Activated naive CD4-positive, alpha-beta T cell treated with Interleukin-2 at 50 U/mL for 16 hours (primary cell): Measurements from ENCODE around the gene GNAO1.

Source experiments
- DNase-seq: peaks from one replicate; pipeline ENCODE4 v3.0.0-alpha.2; 2020

GNAO1 gene

GRCh38 chr16:56267888-56268287 is 76.6 kb downstream of the GNAO1 start:
- DNase-seq: no peak

GRCh38 chr16:56268799-56269198 is 77.5 kb downstream of the GNAO1 start:
- no peak for DNase-seq

- no peak for DNase-seq
These were observed 78.0 kb downstream of the GNAO1 start for GRCh38 chr16:56269281-56269680.

GRCh38 chr16:56269811-56270684 is 78.8 kb downstream of the GNAO1 start:
- DNase-seq: no peak

GRCh38 chr16:56270828-56271227 is 79.5 kb downstream of the GNAO1 start:
- no peak for DNase-seq

GRCh38 chr16:56272583-56272894 is 81.2 kb downstream of the GNAO1 start:
- DNase-seq: no peak

- no peak for DNase-seq
These were observed 82.3 kb downstream of the GNAO1 start for GRCh38 chr16:56273615-56274014.

- no peak for DNase-seq
These were observed 83.1 kb downstream of the GNAO1 start for GRCh38 chr16:56274369-56274768.

GRCh38 chr16:56275076-56275475 is 83.8 kb downstream of the GNAO1 start:
- DNase-seq: no peak

- DNase-seq: no peak
These were observed 84.5 kb downstream of the GNAO1 start for GRCh38 chr16:56275801-56276200.

- no peak for DNase-seq
These were observed 85.8 kb downstream of the GNAO1 start for GRCh38 chr16:56277075-56277474.

- no peak for DNase-seq
These were observed 87.0 kb downstream of the GNAO1 start for GRCh38 chr16:56278196-56278855.

GRCh38 chr16:56279132-56279531 is 87.8 kb downstream of the GNAO1 start:
- peak; percentile 65 for DNase-seq

- no peak for DNase-seq
These were observed 88.6 kb downstream of the GNAO1 start for GRCh38 chr16:56279914-56280313.

GRCh38 chr16:56281249-56281805 is 90.0 kb downstream of the GNAO1 start:
- no peak for DNase-seq

- no peak for DNase-seq
These were observed 91.2 kb downstream of the GNAO1 start for GRCh38 chr16:56282451-56282850.

- DNase-seq: no peak
These were observed 93.2 kb downstream of the GNAO1 start for GRCh38 chr16:56284521-56284920.

- DNase-seq: no peak
These were observed 95.5 kb downstream of the GNAO1 start for GRCh38 chr16:56286809-56287208.

GRCh38 chr16:56288019-56288418 is 96.7 kb downstream of the GNAO1 start:
- DNase-seq: no peak

- DNase-seq: no peak
These were observed 98.1 kb downstream of the GNAO1 start for GRCh38 chr16:56289416-56289815.

GRCh38 chr16:56289862-56290261 is 98.6 kb downstream of the GNAO1 start:
- no peak for DNase-seq

GRCh38 chr16:56294014-56294413 is 102.7 kb downstream of the GNAO1 start:
- no peak for DNase-seq

GRCh38 chr16:56294579-56294978 is 103.3 kb downstream of the GNAO1 start:
- no peak for DNase-seq

GRCh38 chr16:56295059-56295665 is 103.9 kb downstream of the GNAO1 start:
- no peak for DNase-seq
